HG02588 (cell line): Measurements from ENCODE around the gene PJA2.

Source experiments
- ATAC-seq: cut with Tn5 transposase; IDR thresholded peaks from one replicate; pipeline ENCODE4 v1.9.1; 2021; ENCODE audit warnings: mild to moderate bottlenecking, moderate library complexity; ENCODE audit not compliant: unreplicated experiment

Gene PJA2

GRCh38 chr5:109350537-109351270 lies 59.1 kb downstream of the PJA2 start:
- no peak for ATAC-seq

GRCh38 chr5:109349388-109349787 lies 60.4 kb downstream of the PJA2 start:
- no peak for ATAC-seq

GRCh38 chr5:109347252-109347888 lies 62.4 kb downstream of the PJA2 start:
- no peak for ATAC-seq

GRCh38 chr5:109345699-109346098 lies 64.1 kb downstream of the PJA2 start:
- ATAC-seq = no peak

GRCh38 chr5:109340351-109340750 lies 69.4 kb downstream of the PJA2 start:
- no peak for ATAC-seq

- no peak for ATAC-seq
These were observed 74.7 kb downstream of the PJA2 start for GRCh38 chr5:109335114-109335513.

GRCh38 chr5:109334056-109334455 lies 75.7 kb downstream of the PJA2 start:
- no peak for ATAC-seq

GRCh38 chr5:109329333-109330237 lies 80.2 kb downstream of the PJA2 start:
- ATAC-seq = no peak

GRCh38 chr5:109328626-109329025 lies 81.1 kb downstream of the PJA2 start:
- no peak for ATAC-seq

- ATAC-seq = no peak
These were observed 82.2 kb downstream of the PJA2 start for GRCh38 chr5:109327570-109327969.

GRCh38 chr5:109326919-109327318 lies 82.9 kb downstream of the PJA2 start:
- ATAC-seq = no peak

- ATAC-seq = no peak
These were observed 84.3 kb downstream of the PJA2 start for GRCh38 chr5:109325456-109325855.

- ATAC-seq = no peak
These were observed 84.8 kb downstream of the PJA2 start for GRCh38 chr5:109324931-109325330.

- ATAC-seq = no peak
These were observed 85.4 kb downstream of the PJA2 start for GRCh38 chr5:109324351-109324750.

GRCh38 chr5:109322694-109323093 lies 87.1 kb downstream of the PJA2 start:
- no peak for ATAC-seq

- ATAC-seq = no peak
These were observed 90.4 kb downstream of the PJA2 start for GRCh38 chr5:109319351-109319750.

GRCh38 chr5:109318455-109319108 lies 91.2 kb downstream of the PJA2 start:
- ATAC-seq = no peak

- ATAC-seq = no peak
These were observed 93.1 kb downstream of the PJA2 start for GRCh38 chr5:109316634-109317033.

- ATAC-seq = no peak
These were observed 94.5 kb downstream of the PJA2 start for GRCh38 chr5:109315245-109315644.

GRCh38 chr5:109313127-109313526 lies 96.6 kb downstream of the PJA2 start:
- ATAC-seq = no peak

GRCh38 chr5:109312695-109313094 lies 97.1 kb downstream of the PJA2 start:
- no peak for ATAC-seq
